Neural progenitor cell (in vitro differentiated cells): ENCODE results near the gene HDAC2.

Experiments
- EZH2 ChIP-seq: fragments of 200-600 bp; sonication (generic); IDR thresholded peaks from 2 replicates; pipeline ENCODE4 v1.6.1; 2017; ENCODE audit warnings: antibody characterized with exemption, mild to moderate bottlenecking, moderate library complexity
- TF ChIP-seq, protein P1 (sequence below): fragments of 200-600 bp; sonication (generic); IDR thresholded peaks from 2 replicates; pipeline ENCODE4 v1.5.1; 2017; ENCODE audit warnings: antibody characterized with exemption, mild to moderate bottlenecking

GRCh38 chr6:113959235-113959634, 11.7 kb downstream of the HDAC2 start:
- TF ChIP-seq, protein P1, sequence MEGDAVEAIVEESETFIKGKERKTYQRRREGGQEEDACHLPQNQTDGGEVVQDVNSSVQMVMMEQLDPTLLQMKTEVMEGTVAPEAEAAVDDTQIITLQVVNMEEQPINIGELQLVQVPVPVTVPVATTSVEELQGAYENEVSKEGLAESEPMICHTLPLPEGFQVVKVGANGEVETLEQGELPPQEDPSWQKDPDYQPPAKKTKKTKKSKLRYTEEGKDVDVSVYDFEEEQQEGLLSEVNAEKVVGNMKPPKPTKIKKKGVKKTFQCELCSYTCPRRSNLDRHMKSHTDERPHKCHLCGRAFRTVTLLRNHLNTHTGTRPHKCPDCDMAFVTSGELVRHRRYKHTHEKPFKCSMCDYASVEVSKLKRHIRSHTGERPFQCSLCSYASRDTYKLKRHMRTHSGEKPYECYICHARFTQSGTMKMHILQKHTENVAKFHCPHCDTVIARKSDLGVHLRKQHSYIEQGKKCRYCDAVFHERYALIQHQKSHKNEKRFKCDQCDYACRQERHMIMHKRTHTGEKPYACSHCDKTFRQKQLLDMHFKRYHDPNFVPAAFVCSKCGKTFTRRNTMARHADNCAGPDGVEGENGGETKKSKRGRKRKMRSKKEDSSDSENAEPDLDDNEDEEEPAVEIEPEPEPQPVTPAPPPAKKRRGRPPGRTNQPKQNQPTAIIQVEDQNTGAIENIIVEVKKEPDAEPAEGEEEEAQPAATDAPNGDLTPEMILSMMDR, result no peak
- no peak for TF ChIP-seq EZH2
